H1 (cell line): ENCODE measurements around the gene DDOST. TPM values are rescaled to one million over a fixed set of nuclear protein-coding genes. Genes with fewer than 3 reads are reported as not detected.

ENCODE experiments used
- CTCF ChIA-PET: fragments of 300-600 bp; sonication (Branson Sonifier 250); formaldehyde crosslinking; loops from one replicate; lab custom pipeline; 2021; ENCODE audit not compliant: partially characterized antibody; lab: Charles Lee
- POLR2A ChIA-PET: fragments of 300-600 bp; sonication (Branson Sonifier 250); formaldehyde crosslinking; loops from one replicate; lab custom pipeline; 2021; ENCODE audit warnings: inconsistent platforms; ENCODE audit not compliant: partially characterized antibody; lab: Charles Lee
- DNase-seq, 2 experiments: peaks; one replicate each; pipeline versions ENCODE4 v3.0.0 to v3.0.0-alpha.2; 2010 to 2022; ENCODE audit warnings: low spot score in 2 of 2, low read depth in 1 of 2, mixed read lengths in 1 of 2
- FAIRE-seq: peaks from 2 replicates; lab custom pipeline; 2011; peaks lifted over from hg19 to GRCh38; lab: Jason Lieb, UNC
- H2AFZ ChIP-seq: 2 replicates; pipeline ENCODE4 v1.8.1; 2012; ENCODE audit warnings: low read length, inconsistent platforms
- H2AK5ac ChIP-seq: 2 replicates; pipeline ENCODE4 v1.6.1; 2013; ENCODE audit warnings: low read depth, low read length
- H2BK120ac ChIP-seq: replicated peaks from 2 replicates; pipeline ENCODE3; 2013; ENCODE audit warnings: low read depth, low read length, inconsistent platforms
- H2BK12ac ChIP-seq: 2 replicates; pipeline ENCODE4 v1.6.1; 2013; ENCODE audit warnings: low read depth, low read length
- H2BK15ac ChIP-seq: 2 replicates; pipeline ENCODE4 v1.6.1; 2013; ENCODE audit warnings: low read length
- H2BK20ac ChIP-seq: 2 replicates; pipeline ENCODE4 v1.6.1; 2013; ENCODE audit warnings: low read length
- H2BK5ac ChIP-seq: 2 replicates; pipeline ENCODE4 v1.6.1; 2013; ENCODE audit warnings: low read depth, low read length
- H3K14ac ChIP-seq: 2 replicates; pipeline ENCODE4 v1.6.1; 2013; ENCODE audit warnings: inconsistent platforms; ENCODE audit not compliant: insufficient read length
- H3K18ac ChIP-seq: 2 replicates; pipeline ENCODE4 v1.6.1; 2013; ENCODE audit warnings: low read length; ENCODE audit errors: extremely low read depth
- H3K23ac ChIP-seq: 2 replicates; pipeline ENCODE4 v1.6.1; 2013; ENCODE audit warnings: inconsistent platforms; ENCODE audit not compliant: insufficient read length
- H3K23me2 ChIP-seq: 2 replicates; pipeline ENCODE4 v1.6.1; 2013; ENCODE audit warnings: low read depth, low read length
- H3K27ac ChIP-seq: 2 replicates; pipeline ENCODE4 v1.6.1; 2011; ENCODE audit warnings: low read depth, low read length, inconsistent platforms
- H3K27me3 ChIP-seq, 4 experiments: replicated peaks in 1 of 4; 1 replicate in 1 of 4; 2 replicates in 3 of 4; pipeline versions ENCODE4 v1.6.1 to v1.8.1; 2011 to 2013; ENCODE audit warnings: low read length in 3 of 4, mild to moderate bottlenecking in 3 of 4, inconsistent platforms in 2 of 4, mixed read lengths in 2 of 4, moderate library complexity in 1 of 4; ENCODE audit not compliant: control insufficient read depth in 3 of 4, insufficient read depth in 3 of 4; ENCODE audit errors: extremely low read depth in 1 of 4
- H3K36me3 ChIP-seq, 4 experiments: 2 replicates each; pipeline versions ENCODE4 v1.6.1 to v1.8.1; 2011 to 2013; ENCODE audit warnings: mild to moderate bottlenecking in 4 of 4, low read length in 3 of 4, moderate library complexity in 2 of 4, control low read depth in 1 of 4, inconsistent platforms in 1 of 4; ENCODE audit not compliant: insufficient read depth in 4 of 4, control insufficient read depth in 2 of 4
- H3K4ac ChIP-seq: replicated peaks from 2 replicates; pipeline ENCODE3; 2013; ENCODE audit warnings: low read length, low read depth, mixed read lengths, inconsistent platforms; ENCODE audit not compliant: insufficient read length
- H3K4me1 ChIP-seq, 4 experiments: replicated peaks in 1 of 4; 1 replicate in 1 of 4; 2 replicates in 3 of 4; pipeline versions ENCODE4 v1.6.1 to v1.8.1; 2011 to 2013; ENCODE audit warnings: low read length in 3 of 4, inconsistent platforms in 2 of 4, mixed read lengths in 1 of 4; ENCODE audit not compliant: insufficient read depth in 4 of 4, control insufficient read depth in 3 of 4
- H3K4me2 ChIP-seq, 2 experiments: 2 replicates each; pipeline versions ENCODE4 v1.6.1 to v1.8.1; 2011 to 2013; ENCODE audit warnings: low read depth in 2 of 2, low read length in 2 of 2, control low read depth in 1 of 2, inconsistent platforms in 1 of 2, mild to moderate bottlenecking in 1 of 2; ENCODE audit not compliant: insufficient read depth in 1 of 2
- H3K4me3 ChIP-seq, 4 experiments: fragments of 200-600, 300-600 bp in 1 of 4; sonication (generic), shearing (Covaris generic), sonication (Bioruptor Twin) in 1 of 4; 2 replicates each; pipeline versions ENCODE4 v1.5.1 to v1.8.1; 2011 to 2016; ENCODE audit warnings: low read length in 4 of 4, low read depth in 3 of 4, control low read depth in 2 of 4, inconsistent platforms in 2 of 4, mild to moderate bottlenecking in 2 of 4, mixed read lengths in 1 of 4, moderate library complexity in 1 of 4; ENCODE audit not compliant: insufficient read depth in 2 of 4; ENCODE audit errors: extremely low read depth in 1 of 4
- H3K56ac ChIP-seq: replicated peaks from 2 replicates; pipeline ENCODE3; 2013; ENCODE audit warnings: low read depth, mild to moderate bottlenecking, mixed read lengths, low read length, inconsistent platforms; ENCODE audit not compliant: insufficient read length
- H3K79me1 ChIP-seq: 2 replicates; pipeline ENCODE4 v1.6.1; 2013; ENCODE audit warnings: low read depth, low read length, control low read depth
- H3K79me2 ChIP-seq, 2 experiments: 2 replicates each; pipeline versions ENCODE4 v1.6.1 to v1.8.1; 2012 to 2013; ENCODE audit warnings: low read length in 2 of 2, mild to moderate bottlenecking in 2 of 2, inconsistent platforms in 1 of 2; ENCODE audit not compliant: insufficient read depth in 2 of 2, control insufficient read depth in 1 of 2
- H3K9ac ChIP-seq, 4 experiments: replicated peaks in 1 of 4; 1 replicate in 1 of 4; 2 replicates in 3 of 4; pipeline versions ENCODE4 v1.6.1 to v1.8.1; 2011 to 2013; ENCODE audit warnings: low read depth in 3 of 4, low read length in 3 of 4, control low read depth in 2 of 4, mild to moderate bottlenecking in 2 of 4, moderate library complexity in 2 of 4, inconsistent platforms in 1 of 4; ENCODE audit errors: extremely low read depth in 1 of 4
- H3K9me3 ChIP-seq, 2 experiments: 2 replicates each; pipeline versions ENCODE4 v1.6.1 to v1.8.1; 2012 to 2013; ENCODE audit warnings: mild to moderate bottlenecking in 2 of 2, moderate library complexity in 2 of 2, control low read depth in 1 of 2, inconsistent platforms in 1 of 2, low read depth in 1 of 2, low read length in 1 of 2, mixed read lengths in 1 of 2; ENCODE audit not compliant: insufficient read depth in 2 of 2
- H4K20me1 ChIP-seq, 2 experiments: replicated peaks in 1 of 2; 2 replicates each; pipeline versions ENCODE3 to v1.8.1; 2011 to 2013; ENCODE audit warnings: inconsistent platforms in 2 of 2, low read length in 2 of 2, mild to moderate bottlenecking in 1 of 2; ENCODE audit not compliant: insufficient read depth in 2 of 2, control insufficient read depth in 1 of 2
- H4K5ac ChIP-seq: 2 replicates; pipeline ENCODE4 v1.6.1; 2013; ENCODE audit warnings: low read length, low read depth, mixed read lengths, inconsistent platforms; ENCODE audit not compliant: insufficient read length
- H4K8ac ChIP-seq: 2 replicates; pipeline ENCODE4 v1.8.0; 2013; ENCODE audit warnings: mild to moderate bottlenecking, moderate library complexity, low read length, inconsistent platforms; ENCODE audit not compliant: insufficient read depth; ENCODE audit errors: extremely low read depth
- H4K91ac ChIP-seq: replicated peaks from 2 replicates; pipeline ENCODE3; 2013; ENCODE audit warnings: low read length, mixed read lengths, inconsistent platforms; ENCODE audit not compliant: insufficient read length
- BACH1 ChIP-seq: IDR thresholded peaks from 2 replicates; pipeline ENCODE4 v1.6.1; 2012; ENCODE audit warnings: low read length, improper control_type of control experiment
- CBX5 ChIP-seq: fragments of 300-800, 300-1000 bp; sonication (generic); IDR thresholded peaks from 2 replicates; pipeline ENCODE4 v1.7.1; 2016; ENCODE audit warnings: antibody characterized with exemption, low read length, low read depth
- CREB1 ChIP-seq: IDR thresholded peaks from 2 replicates; pipeline ENCODE4 v1.6.1; 2012; ENCODE audit warnings: inconsistent platforms
- GABPA ChIP-seq: IDR thresholded peaks from 2 replicates; pipeline ENCODE4 v1.6.1; 2011; ENCODE audit warnings: mild to moderate bottlenecking, low read length, moderate library complexity, borderline replicate concordance; ENCODE audit not compliant: insufficient read depth
- NRF1 ChIP-seq: IDR thresholded peaks from 2 replicates; pipeline ENCODE4 v1.6.1; 2011; ENCODE audit warnings: mild to moderate bottlenecking, low read depth, low read length, improper control_type of control experiment
- PHF8 ChIP-seq: fragments of 200-600 bp; sonication (generic); conservative IDR thresholded peaks from 2 replicates; pipeline ENCODE4 v1.7.1; 2012; ENCODE audit warnings: low read depth, mild to moderate bottlenecking, inconsistent platforms, low read length, moderate library complexity
- RFX5 ChIP-seq: IDR thresholded peaks from 2 replicates; pipeline ENCODE4 v1.6.1; 2011; ENCODE audit warnings: low read depth, low read length, improper control_type of control experiment, borderline replicate concordance
- SIRT6 ChIP-seq: IDR thresholded peaks from one replicate; pipeline ENCODE4 v1.7.1; 2012; ENCODE audit warnings: low read length, inconsistent platforms
- SRF ChIP-seq: IDR thresholded peaks from 2 replicates; pipeline ENCODE4 v1.6.1; 2011; ENCODE audit warnings: mild to moderate bottlenecking, low read depth, low read length, moderate library complexity
- TAF1 ChIP-seq: IDR thresholded peaks from 2 replicates; pipeline ENCODE4 v1.6.1; 2011; ENCODE audit warnings: mild to moderate bottlenecking, low read depth, low read length
- TCF12 ChIP-seq: IDR thresholded peaks from 2 replicates; pipeline ENCODE4 v1.6.1; 2011; ENCODE audit warnings: low read depth, mild to moderate bottlenecking, low read length
- WGBS, 2 experiments: shearing (Covaris generic) in 1 of 2; methylation state at CpG; one replicate each; pipeline versions ENCODE4 v1.1.6 to v1.1.7; 2013 to 2015; ENCODE audit warnings: low lambda C conversion rate in 2 of 2, mixed read lengths in 2 of 2, inconsistent platforms in 1 of 2, low coverage in 1 of 2, missing lambda C conversion rate in 1 of 2; ENCODE audit not compliant: insufficient replicate concordance in 2 of 2, insufficient coverage in 1 of 2, insufficient read length in 1 of 2; ENCODE audit errors: extremely low coverage in 1 of 2, missing lambda C conversion rate in 1 of 2; 5-methylcytosine and 5-hydroxymethylcytosine counted together
- polyA plus RNA-seq, 7 experiments: library from polyadenylated mRNA; depleted of rRNA in 3 of 7; stranded (reverse) in 5 of 7; unstranded in 2 of 7; fragments of >200 nt in 5 of 7; fragments of 200-250 nt in 2 of 7; gene quantifications; 1 replicate in 5 of 7; 2 replicates in 1 of 7; 4 replicates in 1 of 7; pipeline versions ENCODE4 v1.2.1 to v1.2.3, GENCODE V29; 2011 to 2013; ENCODE audit warnings: missing spikeins in 2 of 7, mixed read lengths in 2 of 7
- total RNA-seq: library from RNA; stranded (reverse); fragmentation: NEBNext Ultra II Directional; extraction: Animal tissue kit (Norgen Biotek cat#: 25700); gene quantifications from 2 replicates; pipeline ENCODE4 v1.2.1, GENCODE V29; 2021
- TF ChIP-seq, protein P1 (sequence below): IDR thresholded peaks from 2 replicates; pipeline ENCODE4 v1.6.1; 2012; ENCODE audit warnings: inconsistent platforms

DDOST gene
- total and polyA plus RNA-seq, 2 of the 8 experiments (the other 6 are each of a cell fraction or from before 2014, with no cell fraction given) = 253 to 336 TPM

DNA sequence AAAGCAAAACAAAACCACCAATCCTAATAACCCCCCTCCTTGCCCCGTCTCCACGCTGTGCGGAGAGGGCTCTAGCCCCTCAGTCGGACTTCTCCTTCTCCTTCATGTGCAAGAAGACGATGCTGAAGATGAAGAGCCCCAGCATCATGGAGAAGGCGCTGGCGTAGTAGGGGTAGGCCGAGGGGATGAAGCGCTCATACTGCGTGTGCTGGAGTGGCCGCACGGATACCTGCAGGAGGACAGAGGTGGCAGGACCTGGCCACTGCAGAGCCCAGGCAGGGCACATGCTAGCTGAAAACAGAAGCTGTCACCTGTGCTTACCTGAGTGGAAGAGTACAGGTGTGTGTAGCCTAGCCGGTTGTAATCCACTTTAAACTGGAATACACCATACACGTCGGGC is 8.9 kb downstream of the DDOST start:
- Histone ChIP-seq H4K8ac (no peak overlapping the region), H2BK120ac (no peak overlapping the region), H3K4me3 (no peak overlapping the region), H2BK20ac (no peak overlapping the region), H2BK15ac (no peak overlapping the region), H3K27ac (no peak overlapping the region), H3K9ac (no peak overlapping the region), H3K56ac (no peak overlapping the region), H3K79me1 (peaks cover 7% of the 10 kb centered on the region), H2AFZ (no peak overlapping the region), H2BK12ac (no peak overlapping the region), H3K14ac (no peak overlapping the region), H3K79me2 (peaks cover 0 to 10% of the 10 kb centered on the region in 2 experiments; a peak in 2 of 4 replicates), H3K4ac (no peak overlapping the region), H4K91ac (no peak overlapping the region), H3K4me2 (no peak overlapping the region), H3K23me2 (no peaks in the 10 kb centered on the region), H3K23ac (no peak overlapping the region), H4K5ac (no peak overlapping the region), H3K4me1 (no peaks in the 10 kb centered on the region), H2AK5ac (no peak overlapping the region), H2BK5ac (no peak overlapping the region), H3K9me3 (no peaks in the 10 kb centered on the region), H3K36me3 (peaks cover 22 to 69% (median 49%) of the 10 kb centered on the region in 4 experiments), H3K27me3 (no peaks in the 10 kb centered on the region), H3K18ac (no peak overlapping the region), H4K20me1 (peaks cover 5 to 25% of the 10 kb centered on the region in 2 experiments)
- DNase-seq (no peak), FAIRE-seq (no peak)
- ChIA-PET POLR2A (interaction anchor here (0.8 kb wide), 1 partner anchor 8 kb away, joined by 3 read pairs; no protein-coding TSS in a partner anchor), CTCF (interaction anchor here (0.9 to 2.4 kb wide), 4 partner anchors 10 to 56 kb away, joined by 3 to 8 read pairs (median 4); no protein-coding TSS in a partner anchor)
- TF ChIP-seq CBX5 (no peak), PHF8 (no peak), BACH1 (no peak), GABPA (no peak), TAF1 (no peak), SIRT6 (no peak), TCF12 (no peak), SRF (no peak), NRF1 (no peak), RFX5 (no peak), CREB1 (no peak)
- TF ChIP-seq, protein P1, sequence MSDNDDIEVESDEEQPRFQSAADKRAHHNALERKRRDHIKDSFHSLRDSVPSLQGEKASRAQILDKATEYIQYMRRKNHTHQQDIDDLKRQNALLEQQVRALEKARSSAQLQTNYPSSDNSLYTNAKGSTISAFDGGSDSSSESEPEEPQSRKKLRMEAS = no peak
- 95% methylated on average over 15 of the region's 15 CpGs; no CpG with 5 or more reads in 1 of the 2 experiments for WGBS, 2 experiments
